GM13977 (cell line): ENCODE data around the gene GFPT2.

ENCODE experiments used
- DNase-seq: peaks from one replicate; pipeline ENCODE4 v3.0.0; 2012; ENCODE audit warnings: low spot score
- in situ Hi-C: fragments of 300-500 bp; cut with MboI; formaldehyde crosslinking; loops from one replicate; pipeline ENCODE4 v1.12.0; 2022; ENCODE audit warnings: low sequenced_read_pairs, low pct_unique_long_range_greater_than_20kb, mixed read lengths, inconsistent platforms; ENCODE audit not compliant: unreplicated experiment
- TF ChIP-seq, protein P1 (sequence below): IDR thresholded peaks from 2 replicates; pipeline ENCODE4 v1.5.1; 2012; ENCODE audit warnings: mild to moderate bottlenecking, control low read depth; ENCODE audit not compliant: insufficient read depth; ENCODE audit errors: extremely low read depth, missing control alignments

GFPT2 gene

GRCh38 chr5:180289433-180289832 lies 63.7 kb downstream of the GFPT2 start:
- in situ Hi-C loops = no loop called here
- TF ChIP-seq, protein P1, sequence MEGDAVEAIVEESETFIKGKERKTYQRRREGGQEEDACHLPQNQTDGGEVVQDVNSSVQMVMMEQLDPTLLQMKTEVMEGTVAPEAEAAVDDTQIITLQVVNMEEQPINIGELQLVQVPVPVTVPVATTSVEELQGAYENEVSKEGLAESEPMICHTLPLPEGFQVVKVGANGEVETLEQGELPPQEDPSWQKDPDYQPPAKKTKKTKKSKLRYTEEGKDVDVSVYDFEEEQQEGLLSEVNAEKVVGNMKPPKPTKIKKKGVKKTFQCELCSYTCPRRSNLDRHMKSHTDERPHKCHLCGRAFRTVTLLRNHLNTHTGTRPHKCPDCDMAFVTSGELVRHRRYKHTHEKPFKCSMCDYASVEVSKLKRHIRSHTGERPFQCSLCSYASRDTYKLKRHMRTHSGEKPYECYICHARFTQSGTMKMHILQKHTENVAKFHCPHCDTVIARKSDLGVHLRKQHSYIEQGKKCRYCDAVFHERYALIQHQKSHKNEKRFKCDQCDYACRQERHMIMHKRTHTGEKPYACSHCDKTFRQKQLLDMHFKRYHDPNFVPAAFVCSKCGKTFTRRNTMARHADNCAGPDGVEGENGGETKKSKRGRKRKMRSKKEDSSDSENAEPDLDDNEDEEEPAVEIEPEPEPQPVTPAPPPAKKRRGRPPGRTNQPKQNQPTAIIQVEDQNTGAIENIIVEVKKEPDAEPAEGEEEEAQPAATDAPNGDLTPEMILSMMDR = no peak
- no peak for DNase-seq

GRCh38 chr5:180287868-180288267 lies 65.3 kb downstream of the GFPT2 start:
- TF ChIP-seq, protein P1 = no peak
- no peak for DNase-seq
- in situ Hi-C loops = no loop called here

DNA sequence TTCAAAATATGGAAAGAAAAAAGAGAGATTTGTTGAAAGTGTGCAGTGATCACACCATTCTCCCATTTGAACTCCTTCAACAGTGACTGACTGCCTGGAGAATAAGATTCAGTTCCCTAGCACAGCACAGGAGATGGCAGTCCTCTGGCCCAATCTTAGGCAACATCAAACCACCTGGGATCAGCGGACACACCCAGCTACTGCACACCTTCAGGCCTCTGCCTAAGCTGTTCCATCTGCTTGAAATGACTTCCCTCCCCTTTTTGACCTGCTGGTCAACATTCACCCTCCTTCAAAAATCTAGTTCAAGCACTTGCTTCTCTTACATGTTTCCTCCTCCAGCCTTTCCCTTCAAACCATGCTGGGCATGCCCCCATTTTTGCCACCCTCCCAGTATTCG lies 65.7 kb downstream of the GFPT2 start:
- in situ Hi-C loops = no loop called here
- DNase-seq = no peak
- TF ChIP-seq, protein P1 = no peak

GRCh38 chr5:180284149-180284548 lies 69.0 kb downstream of the GFPT2 start:
- DNase-seq = no peak
- in situ Hi-C loops = no loop called here
- TF ChIP-seq, protein P1 = no peak

DNA sequence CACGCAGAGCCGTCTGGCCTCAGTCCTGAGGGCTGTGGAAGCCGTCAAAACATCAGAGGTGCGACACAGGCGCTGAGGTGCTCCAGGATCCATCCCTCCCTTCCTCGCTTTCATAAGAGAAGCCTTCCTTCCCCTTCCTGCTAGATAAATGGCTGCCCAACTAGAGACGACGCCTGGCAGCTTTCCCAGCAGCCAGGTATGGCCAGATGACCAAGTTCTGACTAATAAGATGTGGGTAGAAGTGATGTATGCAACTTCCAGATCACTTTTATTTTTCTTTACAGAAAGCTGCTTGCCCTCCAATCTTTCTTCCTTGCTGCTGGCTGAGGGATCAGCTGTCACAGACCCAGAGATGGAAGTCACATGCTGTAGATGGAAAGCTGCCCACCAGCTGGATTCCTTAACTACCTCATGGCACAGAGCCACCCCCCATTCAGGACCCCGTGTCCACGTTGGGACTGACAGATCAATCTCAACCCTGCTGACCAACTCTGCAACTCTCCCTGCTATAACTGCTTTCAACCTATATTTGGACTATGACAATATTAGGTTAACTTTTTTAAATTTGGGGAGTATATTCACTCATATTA lies 70.0 kb downstream of the GFPT2 start:
- in situ Hi-C loops = no loop called here
- TF ChIP-seq, protein P1 = no peak
- no peak for DNase-seq

- no peak for DNase-seq
- TF ChIP-seq, protein P1 = no peak
- in situ Hi-C loops = no loop called here
Observed at GRCh38 chr5:180282281-180282680, 70.9 kb downstream of the GFPT2 start.
